Liver (tissue), 3 donors: ENCODE results near the gene BSPH1.

Experiments
- GABPA ChIP-seq, 2 donors: IDR thresholded peaks in 1 of 2; conservative IDR thresholded peaks in 1 of 2; 2 replicates each; pipeline ENCODE4 v1.6.1; 2016; ENCODE audit warnings: antibody characterized with exemption in 2 of 2, mild to moderate bottlenecking in 1 of 2, moderate library complexity in 1 of 2
- HNF4A ChIP-seq, 2 donors: conservative IDR thresholded peaks; 2 replicates each; pipeline ENCODE4 v1.6.1; 2016; ENCODE audit warnings: antibody characterized with exemption in 2 of 2, mild to moderate bottlenecking in 2 of 2
- MAX ChIP-seq: IDR thresholded peaks from 2 replicates; pipeline ENCODE4 v1.6.1; 2016; ENCODE audit warnings: antibody characterized with exemption
- RAD21 ChIP-seq, 2 donors: IDR thresholded peaks; 2 replicates each; pipeline ENCODE4 v1.6.1; 2016; ENCODE audit warnings: antibody characterized with exemption in 2 of 2, mild to moderate bottlenecking in 2 of 2
- SP1 ChIP-seq: IDR thresholded peaks from 2 replicates; pipeline ENCODE4 v1.6.1; 2018; ENCODE audit warnings: antibody characterized with exemption, mild to moderate bottlenecking
- TAF1 ChIP-seq: conservative IDR thresholded peaks from 2 replicates; pipeline ENCODE4 v1.6.1; 2016; ENCODE audit warnings: antibody characterized with exemption, mild to moderate bottlenecking
- YY1 ChIP-seq: IDR thresholded peaks from 2 replicates; pipeline ENCODE4 v1.6.1; 2016; ENCODE audit warnings: antibody characterized with exemption, mild to moderate bottlenecking
- TF ChIP-seq, protein P1 (sequence below): fragments of 150-350 bp; IDR thresholded peaks from 2 replicates; pipeline ENCODE4 v1.5.1; 2017; ENCODE audit warnings: improper control_type of control experiment, low read depth, low read length; ENCODE audit not compliant: missing input control
- TF ChIP-seq, protein P2 (sequence below): IDR thresholded peaks from 2 replicates; pipeline ENCODE4 v1.6.1; 2016; ENCODE audit warnings: antibody characterized with exemption, mild to moderate bottlenecking
- donor health status: healthy.
- donor health status: healthy.

DNA sequence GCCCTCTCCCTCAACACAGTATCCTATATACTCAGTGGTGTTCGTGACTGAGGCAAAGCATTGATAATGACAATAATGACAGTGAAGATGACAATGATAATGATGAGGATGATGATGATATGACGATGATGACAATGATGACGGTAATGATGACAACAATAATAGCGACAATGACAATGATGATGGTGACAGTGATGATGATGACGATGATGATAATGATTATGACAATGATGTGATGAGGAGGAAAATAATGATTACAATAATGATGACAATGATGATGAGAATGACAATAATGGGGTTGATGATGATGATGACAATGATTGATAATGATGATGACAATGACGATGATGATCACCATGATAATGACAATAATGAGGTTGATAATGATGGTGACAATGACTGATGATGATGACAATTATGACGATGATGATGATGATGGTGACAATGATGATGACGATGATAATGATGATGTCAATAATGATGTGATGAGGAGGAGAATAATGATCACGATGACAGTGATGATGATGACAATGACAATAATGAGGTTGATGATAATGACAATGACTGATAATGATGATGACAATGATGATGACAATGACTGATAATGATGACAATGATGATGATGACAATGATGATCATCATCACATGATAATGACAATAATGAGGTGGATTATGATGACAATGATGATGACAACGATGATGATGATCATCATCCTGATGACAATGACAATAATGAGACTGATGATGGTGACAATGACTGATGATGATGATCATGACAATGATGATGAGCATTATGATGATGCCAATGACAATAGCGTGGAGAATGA is 19.2 kb upstream of the BSPH1 start:
- TF ChIP-seq, protein P1, sequence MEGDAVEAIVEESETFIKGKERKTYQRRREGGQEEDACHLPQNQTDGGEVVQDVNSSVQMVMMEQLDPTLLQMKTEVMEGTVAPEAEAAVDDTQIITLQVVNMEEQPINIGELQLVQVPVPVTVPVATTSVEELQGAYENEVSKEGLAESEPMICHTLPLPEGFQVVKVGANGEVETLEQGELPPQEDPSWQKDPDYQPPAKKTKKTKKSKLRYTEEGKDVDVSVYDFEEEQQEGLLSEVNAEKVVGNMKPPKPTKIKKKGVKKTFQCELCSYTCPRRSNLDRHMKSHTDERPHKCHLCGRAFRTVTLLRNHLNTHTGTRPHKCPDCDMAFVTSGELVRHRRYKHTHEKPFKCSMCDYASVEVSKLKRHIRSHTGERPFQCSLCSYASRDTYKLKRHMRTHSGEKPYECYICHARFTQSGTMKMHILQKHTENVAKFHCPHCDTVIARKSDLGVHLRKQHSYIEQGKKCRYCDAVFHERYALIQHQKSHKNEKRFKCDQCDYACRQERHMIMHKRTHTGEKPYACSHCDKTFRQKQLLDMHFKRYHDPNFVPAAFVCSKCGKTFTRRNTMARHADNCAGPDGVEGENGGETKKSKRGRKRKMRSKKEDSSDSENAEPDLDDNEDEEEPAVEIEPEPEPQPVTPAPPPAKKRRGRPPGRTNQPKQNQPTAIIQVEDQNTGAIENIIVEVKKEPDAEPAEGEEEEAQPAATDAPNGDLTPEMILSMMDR, result no peak
- TF ChIP-seq RAD21 (IDR thresholded peaks at IDR 0.05), result no peak
- no peak for TF ChIP-seq TAF1
- no peak for TF ChIP-seq SP1
- TF ChIP-seq, protein P2, sequence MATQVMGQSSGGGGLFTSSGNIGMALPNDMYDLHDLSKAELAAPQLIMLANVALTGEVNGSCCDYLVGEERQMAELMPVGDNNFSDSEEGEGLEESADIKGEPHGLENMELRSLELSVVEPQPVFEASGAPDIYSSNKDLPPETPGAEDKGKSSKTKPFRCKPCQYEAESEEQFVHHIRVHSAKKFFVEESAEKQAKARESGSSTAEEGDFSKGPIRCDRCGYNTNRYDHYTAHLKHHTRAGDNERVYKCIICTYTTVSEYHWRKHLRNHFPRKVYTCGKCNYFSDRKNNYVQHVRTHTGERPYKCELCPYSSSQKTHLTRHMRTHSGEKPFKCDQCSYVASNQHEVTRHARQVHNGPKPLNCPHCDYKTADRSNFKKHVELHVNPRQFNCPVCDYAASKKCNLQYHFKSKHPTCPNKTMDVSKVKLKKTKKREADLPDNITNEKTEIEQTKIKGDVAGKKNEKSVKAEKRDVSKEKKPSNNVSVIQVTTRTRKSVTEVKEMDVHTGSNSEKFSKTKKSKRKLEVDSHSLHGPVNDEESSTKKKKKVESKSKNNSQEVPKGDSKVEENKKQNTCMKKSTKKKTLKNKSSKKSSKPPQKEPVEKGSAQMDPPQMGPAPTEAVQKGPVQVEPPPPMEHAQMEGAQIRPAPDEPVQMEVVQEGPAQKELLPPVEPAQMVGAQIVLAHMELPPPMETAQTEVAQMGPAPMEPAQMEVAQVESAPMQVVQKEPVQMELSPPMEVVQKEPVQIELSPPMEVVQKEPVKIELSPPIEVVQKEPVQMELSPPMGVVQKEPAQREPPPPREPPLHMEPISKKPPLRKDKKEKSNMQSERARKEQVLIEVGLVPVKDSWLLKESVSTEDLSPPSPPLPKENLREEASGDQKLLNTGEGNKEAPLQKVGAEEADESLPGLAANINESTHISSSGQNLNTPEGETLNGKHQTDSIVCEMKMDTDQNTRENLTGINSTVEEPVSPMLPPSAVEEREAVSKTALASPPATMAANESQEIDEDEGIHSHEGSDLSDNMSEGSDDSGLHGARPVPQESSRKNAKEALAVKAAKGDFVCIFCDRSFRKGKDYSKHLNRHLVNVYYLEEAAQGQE, result no peak
- TF ChIP-seq GABPA (IDR thresholded peaks at IDR 0.05 in 1 of 2, conservative IDR thresholded peaks at IDR 0.05 in 1 of 2), result no peak
- TF ChIP-seq HNF4A (conservative IDR thresholded peaks at IDR 0.05), result no peak
- TF ChIP-seq YY1, result no peak
- TF ChIP-seq MAX, result no peak
